Breast epithelium (tissue), 4 donors: ENCODE results near the gene WDTC1. TPM values are rescaled to one million over a fixed set of nuclear protein-coding genes. Genes with fewer than 3 reads are reported as not detected.

Experiments
- DNase-seq, 2 donors: peaks; one replicate each; pipeline ENCODE4 v3.0.0-alpha.2; 2019; ENCODE audit warnings: low spot score in 2 of 2
- H3K27ac ChIP-seq, 2 donors: fragments of 200-600 bp; sonication (generic) in 1 of 2; one replicate each; pipeline ENCODE4 v1.5.1; 2016 to 2019; ENCODE audit warnings: mild to moderate bottlenecking in 1 of 2
- H3K27me3 ChIP-seq, 2 donors: fragments of 200-600 bp; sonication (generic) in 1 of 2; one replicate each; pipeline versions ENCODE4 v1.5.1 to v1.6.0; 2017 to 2019; ENCODE audit warnings: control low read depth in 1 of 2, mild to moderate bottlenecking in 1 of 2
- H3K36me3 ChIP-seq: fragments of 200-600 bp; one replicate; pipeline ENCODE4 v1.5.1; 2019
- H3K4me1 ChIP-seq, 2 donors: fragments of 200-600 bp; sonication (generic); one replicate each; pipeline ENCODE4 v1.5.1; 2016 to 2019; ENCODE audit warnings: control low read depth in 1 of 2
- H3K4me3 ChIP-seq, 3 donors: fragments of 200-600 bp; sonication (generic); 1 replicate in 2 of 3; 2 replicates in 1 of 3; pipeline ENCODE4 v1.5.1; 2016 to 2019; ENCODE audit warnings: mild to moderate bottlenecking in 3 of 3, moderate library complexity in 2 of 3
- H3K9me3 ChIP-seq, 2 donors: fragments of 200-600 bp; sonication (generic) in 1 of 2; one replicate each; pipeline ENCODE4 v1.5.1; 2016 to 2019; ENCODE audit warnings: control low read depth in 1 of 2
- CTCF ChIP-seq, 3 donors: fragments of 450-650 bp; IDR thresholded peaks; one replicate each; pipeline ENCODE4 v1.5.1; 2016 to 2017; ENCODE audit warnings: antibody characterized with exemption in 3 of 3, mild to moderate bottlenecking in 3 of 3, moderate library complexity in 3 of 3
- POLR2A ChIP-seq: fragments of 450-650 bp; IDR thresholded peaks from one replicate; pipeline ENCODE4 v1.6.1; 2016; ENCODE audit warnings: antibody characterized with exemption, mild to moderate bottlenecking, moderate library complexity
- POLR2AphosphoS5 ChIP-seq, 3 donors: sonication (generic); formaldehyde crosslinking; IDR thresholded peaks; one replicate each; pipeline ENCODE4 v1.6.1; 2017; ENCODE audit warnings: antibody characterized with exemption in 3 of 3
- intact Hi-C: fragments of 100-400 bp; cut with DNase I; formaldehyde crosslinking; loops from one replicate; pipeline ENCODE4 v1.15.1; 2023; ENCODE audit warnings: low total_unique reads
- total RNA-seq, 3 donors: library from RNA; depleted of rRNA; stranded (reverse); fragments of >200 nt; gene quantifications; one replicate each; pipeline ENCODE4 v1.1.0, GENCODE V29; 2016

Gene WDTC1
- total RNA-seq, 3 donors from 2014 or later: 31.5 to 34.2 (median 33.4) TPM

DNA sequence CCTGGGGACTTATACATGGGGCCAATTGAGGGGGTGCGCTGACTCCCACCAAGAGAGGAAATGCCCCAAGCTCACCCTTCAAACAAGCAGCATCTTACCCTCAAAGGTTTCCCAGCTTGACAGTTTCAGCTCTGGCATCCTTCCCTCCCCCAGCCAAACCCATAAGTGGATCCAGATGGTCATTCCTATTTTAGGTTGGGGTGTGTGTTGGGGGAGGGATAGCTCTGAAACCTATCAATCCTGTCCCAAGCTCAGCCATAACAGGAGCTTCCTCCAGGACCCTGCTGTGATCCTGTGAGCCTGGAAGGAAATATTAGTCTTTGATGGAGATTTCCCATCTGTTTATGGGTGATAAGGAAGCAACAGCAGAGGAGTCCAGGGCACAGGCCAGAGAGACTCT is 84.2 kb downstream of the WDTC1 start:
- no peak overlapping the region for H3K27ac ChIP-seq
- H3K27me3 ChIP-seq: peaks cover 0 to 4% of the 10 kb centered on the region in 2 donors
- intact Hi-C loops: no loop called here
- DNase-seq: no peak
- peaks cover 0 to 6% of the 10 kb centered on the region in 2 donors for H3K4me1 ChIP-seq
- no peaks in the 10 kb centered on the region for H3K9me3 ChIP-seq
- H3K36me3 ChIP-seq: no peaks in the 10 kb centered on the region
- H3K4me3 ChIP-seq: no peak overlapping the region
- no peak for TF ChIP-seq POLR2A
- TF ChIP-seq CTCF (IDR thresholded peaks at IDR 0.05): no peak
- no peak for TF ChIP-seq POLR2AphosphoS5 (IDR thresholded peaks at IDR 0.05)

GRCh38 chr1:27321813-27322568 is 87.6 kb downstream of the WDTC1 start, which contains the start of gene TMEM222:
TSS of gene TMEM222 (plus strand) at chr1:27322163. CDS start at chr1:27322198, 35 bp downstream.
- intact Hi-C loops: no loop called here
- H3K27ac ChIP-seq: peak within 1 kb of the TSS; percentile 84 to 87
- no peaks in the 10 kb centered on the region for H3K36me3 ChIP-seq
- peaks cover 0 to 4% of the 10 kb centered on the region in 2 donors for H3K27me3 ChIP-seq
- peak; percentile 94 to 98 for DNase-seq
- H3K9me3 ChIP-seq: no peaks in the 10 kb centered on the region
- H3K4me1 ChIP-seq: peaks cover 0 to 16% of the 10 kb centered on the region in 2 donors
- peak within 1 kb of the TSS; percentile 79 to 87 (median 85) for H3K4me3 ChIP-seq
- TF ChIP-seq CTCF (IDR thresholded peaks at IDR 0.05) (peak in 2 of 3 donors; percentile 41 to 49), POLR2AphosphoS5 (IDR thresholded peaks at IDR 0.05) (peak; percentile 86 to 94 (median 89)), POLR2A (peak; percentile 32)

- intact Hi-C loops: no loop called here
- H3K27me3 ChIP-seq: peaks cover 0 to 4% of the 10 kb centered on the region in 2 donors
- TF ChIP-seq POLR2AphosphoS5 (IDR thresholded peaks at IDR 0.05): no peak
- TF ChIP-seq POLR2A: no peak
- no peak for TF ChIP-seq CTCF (IDR thresholded peaks at IDR 0.05)
- no peaks in the 10 kb centered on the region for H3K36me3 ChIP-seq
- H3K27ac ChIP-seq: peak overlapping the region; percentile 84 to 87
- peak overlapping the region; percentile 79 to 87 (median 85) for H3K4me3 ChIP-seq
- no peak for DNase-seq
- peaks cover 0 to 16% of the 10 kb centered on the region in 2 donors for H3K4me1 ChIP-seq
- no peaks in the 10 kb centered on the region for H3K9me3 ChIP-seq
These were observed 88.3 kb downstream of the WDTC1 start for GRCh38 chr1:27322569-27323240.

GRCh38 chr1:27325286-27325685 is 90.9 kb downstream of the WDTC1 start:
- peaks cover 0 to 16% of the 10 kb centered on the region in 2 donors for H3K4me1 ChIP-seq
- no peak for TF ChIP-seq POLR2A
- TF ChIP-seq POLR2AphosphoS5 (IDR thresholded peaks at IDR 0.05): no peak
- TF ChIP-seq CTCF (IDR thresholded peaks at IDR 0.05): no peak
- H3K27ac ChIP-seq: no peak overlapping the region
- H3K9me3 ChIP-seq: no peaks in the 10 kb centered on the region
- H3K36me3 ChIP-seq: no peaks in the 10 kb centered on the region
- H3K27me3 ChIP-seq: no peaks in the 10 kb centered on the region
- H3K4me3 ChIP-seq: no peak overlapping the region
- no peak for DNase-seq
- intact Hi-C loops: no loop called here

DNA sequence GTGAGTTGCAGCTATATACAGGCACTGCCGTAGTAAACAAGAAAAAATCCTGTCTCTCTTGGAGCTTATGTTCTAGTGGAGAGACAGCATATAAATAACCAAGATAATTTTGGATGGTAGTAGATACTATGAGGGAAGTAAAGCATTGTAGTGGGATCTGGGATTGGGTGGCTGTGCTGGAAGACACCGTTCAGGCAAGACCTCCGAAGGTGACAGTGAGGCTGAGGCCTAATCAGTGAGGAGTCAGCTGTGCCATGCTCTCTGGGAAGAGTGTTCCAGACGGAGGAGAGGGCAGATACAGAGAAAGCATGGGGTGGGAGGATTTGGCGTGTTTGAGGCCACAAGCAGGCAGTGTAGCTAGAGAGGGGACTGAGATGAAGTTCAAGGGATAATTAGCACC is 93.5 kb downstream of the WDTC1 start:
- Histone ChIP-seq H3K9me3 (no peaks in the 10 kb centered on the region), H3K27ac (no peak overlapping the region), H3K27me3 (no peaks in the 10 kb centered on the region), H3K4me3 (no peak overlapping the region), H3K36me3 (no peaks in the 10 kb centered on the region), H3K4me1 (peaks cover 0 to 14% of the 10 kb centered on the region in 2 donors)
- no peak for DNase-seq
- intact Hi-C loops: no loop called here
- TF ChIP-seq POLR2AphosphoS5 (IDR thresholded peaks at IDR 0.05): no peak
- no peak for TF ChIP-seq POLR2A
- TF ChIP-seq CTCF (IDR thresholded peaks at IDR 0.05): no peak
